HepG2 (cell line): ENCODE measurements around the gene CSH1. TPM values are rescaled to one million over a fixed set of nuclear protein-coding genes. Genes with fewer than 3 reads are reported as not detected.
"Not testable (repeated sequence)": the region's sequence is repeated elsewhere in the genome, so short reads cannot be mapped to it uniquely, and the experiment has no call there.

ENCODE experiments used
- ATAC-seq: fragments of 200-7000 bp; cut with Tn5 transposase; 3 replicates; pipeline ENCODE4 v1.9.1; 2020; ENCODE audit warnings: mild to moderate bottlenecking, moderate library complexity
- BruUV-seq: library from RNA; stranded (reverse); fragments of 400-500 nt; replicated peaks from 2 replicates; lab custom pipeline; 2021; lab: Mats Ljungman, UMichigan
- CTCF ChIA-PET: fragments of 300-600 bp; formaldehyde crosslinking; extraction: SDS; loops from one replicate; lab custom pipeline; 2021; ENCODE audit warnings: low total read pairs, inconsistent platforms, low intra/inter-chr PET ratio; lab: Yijun Ruan, JAX
- POLR2A ChIA-PET: fragments of 350-600 bp; sonication (Branson Sonifier 250); formaldehyde crosslinking; loops from one replicate; lab custom pipeline; 2020; ENCODE audit warnings: antibody characterized with exemption, inconsistent platforms; lab: Yijun Ruan, JAX
- DNase-seq: peaks from one replicate; pipeline ENCODE4 v3.0.0-alpha.2; 2015; ENCODE audit warnings: low spot score
- FAIRE-seq: peaks from 3 replicates; lab custom pipeline; 2011; peaks lifted over from hg19 to GRCh38; lab: Jason Lieb, UNC
- H2AFZ ChIP-seq: one replicate; pipeline ENCODE4 v1.6.1; 2011; ENCODE audit warnings: low read length, inconsistent platforms
- H3K27ac ChIP-seq: fragments of 300-600 bp; 3 replicates; pipeline ENCODE4 v1.8.0; 2011; ENCODE audit warnings: mixed run types, mild to moderate bottlenecking, mixed read lengths, low read length, inconsistent platforms; ENCODE audit not compliant: insufficient read depth; ENCODE audit errors: extremely low read length
- H3K27me3 ChIP-seq, 2 experiments: fragments of 200-600 bp in 1 of 2; 2 replicates in 1 of 2; 3 replicates in 1 of 2; pipeline versions ENCODE4 v1.6.0 to v1.8.0; 2011; ENCODE audit warnings: low read length in 2 of 2, mild to moderate bottlenecking in 2 of 2, moderate library complexity in 2 of 2, inconsistent platforms in 1 of 2; ENCODE audit not compliant: insufficient read depth in 2 of 2, control insufficient read depth in 1 of 2
- H3K36me3 ChIP-seq, 2 experiments: fragments of 200-600 bp in 1 of 2; replicated peaks in 1 of 2; 2 replicates in 1 of 2; 3 replicates in 1 of 2; pipeline versions ENCODE4 v1.5.1 to v1.8.0; 2011; ENCODE audit warnings: low read length in 2 of 2, inconsistent platforms in 1 of 2; ENCODE audit not compliant: insufficient read depth in 2 of 2, control insufficient read depth in 1 of 2
- H3K4me1 ChIP-seq: 2 replicates; pipeline ENCODE4 v1.5.1; 2012; ENCODE audit warnings: low read length, inconsistent platforms; ENCODE audit not compliant: insufficient read depth
- H3K4me2 ChIP-seq: 2 replicates; pipeline ENCODE4 v1.6.0; 2011; ENCODE audit warnings: low read depth, low read length, inconsistent platforms
- H3K4me3 ChIP-seq, 3 experiments: fragments of 200-600 bp in 1 of 3; sonication (generic), shearing (Covaris generic) in 1 of 3; replicated peaks in 1 of 3; 2 replicates each; pipeline ENCODE4 v1.5.1; 2011 to 2016; ENCODE audit warnings: low read length in 3 of 3, inconsistent platforms in 2 of 3, low read depth in 2 of 3, mild to moderate bottlenecking in 2 of 3, control low read depth in 1 of 3, mixed read lengths in 1 of 3; ENCODE audit not compliant: insufficient read depth in 1 of 3
- H3K79me2 ChIP-seq: one replicate; pipeline ENCODE4 v1.6.1; 2011; ENCODE audit warnings: low read length, inconsistent platforms; ENCODE audit not compliant: insufficient read depth
- H3K9ac ChIP-seq: 2 replicates; pipeline ENCODE4 v1.6.0; 2011; ENCODE audit warnings: mild to moderate bottlenecking, low read depth, low read length, inconsistent platforms; ENCODE audit not compliant: insufficient read depth
- H3K9me3 ChIP-seq: 2 replicates; pipeline ENCODE4 v1.5.1; 2012; ENCODE audit warnings: mild to moderate bottlenecking, low read length
- H4K20me1 ChIP-seq: 2 replicates; pipeline ENCODE4 v1.6.0; 2011; ENCODE audit warnings: inconsistent platforms, mild to moderate bottlenecking, low read length, moderate library complexity; ENCODE audit not compliant: insufficient read depth
- STAG1 ChIP-seq: sonication (generic); formaldehyde crosslinking; IDR thresholded peaks from 2 replicates; pipeline ENCODE4 v1.4.0; 2020; ENCODE audit warnings: missing genetic modification reagents
- WGBS: methylation state at CpG from one replicate; pipeline ENCODE4 v1.1.6; 2017; ENCODE audit warnings: low lambda C conversion rate; 5-methylcytosine and 5-hydroxymethylcytosine counted together
- in situ Hi-C: cut with HindIII; loops from 2 replicates; pipeline ENCODE4 v1.10.0; 2017; ENCODE audit warnings: low pct_unique_long_range_greater_than_20kb; ENCODE audit not compliant: extremely low pct_ligation_motif_present
- intact Hi-C: fragments of 100-400 bp; cut with micrococcal nuclease; formaldehyde crosslinking; loops from one replicate; pipeline ENCODE4 v1.10.0; 2022; ENCODE audit not compliant: unreplicated experiment
- polyA plus RNA-seq, 8 experiments: library from polyadenylated mRNA; depleted of rRNA in 3 of 8; stranded (reverse) in 7 of 8; unstranded in 1 of 8; fragments of >200 nt; fragmentation: Illumina TruSeq in 4 of 8; extraction: Trizol in 4 of 8; gene quantifications; 2 replicates each; pipeline versions ENCODE4 v1.2.1 to v1.2.3, GENCODE V29; 2011 to 2016; ENCODE audit warnings: low read depth in 4 of 8, missing spikeins in 1 of 8, mixed read lengths in 1 of 8; ENCODE audit not compliant: insufficient read depth in 1 of 8
- total RNA-seq, 5 experiments: library from RNA; depleted of rRNA; stranded (reverse); fragments of >200 nt; fragmentation: Illumina TruSeq; extraction: Trizol; gene quantifications; 2 replicates each; pipeline ENCODE4 v1.2.3, GENCODE V29; 2016; ENCODE audit warnings: low read depth in 1 of 5
- TF ChIP-seq, protein P1 (sequence below): sonication (generic); formaldehyde crosslinking; IDR thresholded peaks from 2 replicates; pipeline ENCODE4 v1.5.0; 2020; ENCODE audit warnings: mild to moderate bottlenecking, missing genetic modification reagents, moderate library complexity

CSH1 gene
- total and polyA plus RNA-seq, 2 of the 13 experiments (the other 11 are each of a cell fraction or from before 2014, with no cell fraction given): not detected

DNA sequence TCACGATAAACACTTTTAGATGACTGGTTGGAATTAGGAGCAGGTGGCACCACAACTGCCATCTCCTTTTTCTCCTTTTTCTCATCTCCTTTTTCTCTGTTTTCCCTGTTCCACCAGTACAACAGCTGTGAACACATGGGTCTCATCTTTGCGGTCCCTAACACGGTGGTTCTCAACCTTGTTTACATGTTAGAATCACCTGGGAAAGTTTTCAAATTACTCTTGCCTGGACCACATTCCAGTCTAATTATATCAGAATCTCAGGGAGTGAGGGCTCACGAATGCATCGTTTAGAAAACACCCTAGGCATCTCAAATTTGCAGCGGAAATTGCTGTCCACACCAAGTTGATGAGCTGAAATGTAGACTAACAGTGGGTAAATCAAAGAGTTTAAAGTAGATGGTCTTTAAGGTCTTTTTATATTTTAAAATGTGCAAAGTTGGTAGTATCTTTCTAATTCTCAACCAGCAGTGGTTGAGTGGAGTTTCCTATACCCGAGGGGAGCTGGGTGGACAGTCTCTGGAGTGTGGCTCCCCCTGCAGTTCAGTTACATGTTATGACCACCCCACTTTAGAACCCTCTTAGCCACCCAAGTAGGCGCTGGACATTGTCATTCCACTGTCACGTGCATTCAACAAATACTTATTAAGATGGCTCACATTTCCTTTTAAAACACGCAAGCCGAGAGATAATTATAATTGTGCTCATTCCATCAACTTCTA, 3.9 kb downstream of the CSH1 start:
- H3K9me3 ChIP-seq, H3K79me2 ChIP-seq, in situ Hi-C loops, CTCF ChIA-PET, FAIRE-seq, POLR2A ChIA-PET, H2AFZ ChIP-seq, H3K36me3 ChIP-seq, H3K27me3 ChIP-seq, H3K4me2 ChIP-seq, BruUV-seq, intact Hi-C loops, H3K9ac ChIP-seq, DNase-seq, H3K27ac ChIP-seq, H3K4me1 ChIP-seq, H4K20me1 ChIP-seq, H3K4me3 ChIP-seq: not testable (repeated sequence)
- TF ChIP-seq, protein P1, sequence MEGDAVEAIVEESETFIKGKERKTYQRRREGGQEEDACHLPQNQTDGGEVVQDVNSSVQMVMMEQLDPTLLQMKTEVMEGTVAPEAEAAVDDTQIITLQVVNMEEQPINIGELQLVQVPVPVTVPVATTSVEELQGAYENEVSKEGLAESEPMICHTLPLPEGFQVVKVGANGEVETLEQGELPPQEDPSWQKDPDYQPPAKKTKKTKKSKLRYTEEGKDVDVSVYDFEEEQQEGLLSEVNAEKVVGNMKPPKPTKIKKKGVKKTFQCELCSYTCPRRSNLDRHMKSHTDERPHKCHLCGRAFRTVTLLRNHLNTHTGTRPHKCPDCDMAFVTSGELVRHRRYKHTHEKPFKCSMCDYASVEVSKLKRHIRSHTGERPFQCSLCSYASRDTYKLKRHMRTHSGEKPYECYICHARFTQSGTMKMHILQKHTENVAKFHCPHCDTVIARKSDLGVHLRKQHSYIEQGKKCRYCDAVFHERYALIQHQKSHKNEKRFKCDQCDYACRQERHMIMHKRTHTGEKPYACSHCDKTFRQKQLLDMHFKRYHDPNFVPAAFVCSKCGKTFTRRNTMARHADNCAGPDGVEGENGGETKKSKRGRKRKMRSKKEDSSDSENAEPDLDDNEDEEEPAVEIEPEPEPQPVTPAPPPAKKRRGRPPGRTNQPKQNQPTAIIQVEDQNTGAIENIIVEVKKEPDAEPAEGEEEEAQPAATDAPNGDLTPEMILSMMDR (CRISPR knock-in tag): peak; percentile 49
- peak; percentile 72 for ATAC-seq
- WGBS: 14% methylated on average over 10 of the region's 11 CpGs

DNA sequence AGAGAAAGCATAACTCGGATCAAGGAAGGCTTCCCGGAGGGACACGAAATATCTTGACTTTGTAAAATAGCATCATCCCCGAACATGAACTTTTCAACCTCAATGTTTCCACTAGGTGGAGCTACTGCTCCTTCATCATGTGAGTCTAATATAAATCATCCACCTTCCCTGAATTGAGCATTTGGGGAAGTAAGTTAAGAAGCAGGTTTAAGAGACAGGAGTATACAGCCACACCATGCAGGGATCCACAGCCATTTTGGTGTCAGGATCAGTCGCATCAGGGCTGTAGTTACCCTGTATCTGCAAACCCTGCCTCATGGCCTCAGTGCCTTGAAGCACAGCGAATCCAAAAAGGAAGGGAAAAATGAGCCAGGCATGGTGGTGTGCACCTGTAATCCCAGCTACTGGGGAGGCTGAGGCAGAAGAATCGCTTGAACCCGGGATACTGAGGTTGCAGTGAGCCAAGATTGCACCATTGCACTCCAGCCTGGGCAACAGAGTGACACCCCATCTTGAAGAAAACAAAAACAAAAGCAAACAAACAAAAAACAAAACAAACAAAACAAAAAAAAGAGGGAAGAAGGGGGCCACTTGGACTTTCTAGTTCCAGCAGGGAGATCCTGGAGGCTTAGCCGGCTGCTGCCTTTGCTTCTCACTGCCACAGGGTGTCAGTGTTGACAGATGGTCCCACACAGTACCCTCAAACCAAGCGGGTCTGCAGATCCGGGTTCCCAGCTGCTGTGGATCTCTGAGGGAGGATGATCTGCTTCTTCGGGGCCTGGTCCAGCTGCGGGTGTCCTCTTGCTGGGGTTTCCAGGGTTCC, 7.1 kb downstream of the CSH1 start:
- POLR2A ChIA-PET, in situ Hi-C loops, H3K36me3 ChIP-seq, H3K4me2 ChIP-seq, H3K9me3 ChIP-seq, H3K79me2 ChIP-seq, H3K9ac ChIP-seq: not testable (repeated sequence)
- peak; percentile 96 for ATAC-seq
- peaks cover 1 to 10% of the 10 kb centered on the region in 2 experiments; a peak in 3 of 5 replicates for H3K27me3 ChIP-seq
- peak; percentile 15 for FAIRE-seq
- 8% methylated on average over 12 of the region's 13 CpGs for WGBS
- CTCF ChIA-PET: interaction anchor here (1.0 kb wide), 1 partner anchor 102 kb away, joined by 3 read pairs; no protein-coding TSS in a partner anchor
- TF ChIP-seq, protein P1 (CRISPR knock-in tag): peak; percentile 52
- peak; percentile 40 for TF ChIP-seq STAG1 (CRISPR knock-in tag)
- TF ChIP-seq, all 625 proteins: peak for 2; not testable (repeated sequence) for 623
- DNase-seq: peak; percentile 33
- H2AFZ ChIP-seq, H4K20me1 ChIP-seq, H3K27ac ChIP-seq, intact Hi-C loops, H3K4me1 ChIP-seq, BruUV-seq, H3K4me3 ChIP-seq: not testable (repeated sequence)

DNA sequence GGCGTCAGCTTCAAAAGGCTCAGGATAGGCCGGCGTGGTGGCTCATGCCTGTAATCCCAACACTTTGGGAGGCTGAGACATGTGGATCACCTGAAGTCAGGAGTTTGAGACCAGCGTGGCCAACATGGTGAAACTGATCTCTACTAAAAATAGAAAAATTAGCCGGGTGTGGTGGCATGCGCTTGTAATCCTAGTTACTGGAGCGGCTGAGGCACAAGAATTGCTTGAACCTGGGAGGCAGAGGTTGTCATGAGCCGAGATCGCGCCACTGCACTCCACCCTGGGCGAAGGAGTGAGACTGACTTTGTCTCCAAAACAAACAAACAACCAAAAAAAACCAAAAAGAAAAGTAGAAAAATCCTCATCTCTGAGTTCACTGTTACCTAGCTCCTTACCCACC, 11.3 kb downstream of the CSH1 start:
- intact Hi-C loops, ATAC-seq, H3K9ac ChIP-seq, H3K4me3 ChIP-seq, H3K4me1 ChIP-seq, H3K4me2 ChIP-seq, CTCF ChIA-PET, FAIRE-seq, H3K9me3 ChIP-seq, in situ Hi-C loops, DNase-seq, H4K20me1 ChIP-seq, H2AFZ ChIP-seq, H3K27ac ChIP-seq, H3K79me2 ChIP-seq, POLR2A ChIA-PET, H3K36me3 ChIP-seq, BruUV-seq: not testable (repeated sequence)
- WGBS: 38% methylated on average over 8 of the region's 11 CpGs
- H3K27me3 ChIP-seq: peaks cover 1 to 10% of the 10 kb centered on the region in 2 experiments; a peak in 4 of 5 replicates
